Erythroblast (primary cell): ENCODE results near the gene TBCK.

Experiments
- GATA1 ChIP-seq: IDR thresholded peaks from 2 replicates; pipeline ENCODE4 v1.6.1; 2011; ENCODE audit warnings: low read depth, mild to moderate bottlenecking, control low read depth, low read length, moderate library complexity
- POLR2A ChIP-seq: IDR thresholded peaks from 2 replicates; pipeline ENCODE4 v1.6.1; 2011; ENCODE audit warnings: mild to moderate bottlenecking, low read length

DNA sequence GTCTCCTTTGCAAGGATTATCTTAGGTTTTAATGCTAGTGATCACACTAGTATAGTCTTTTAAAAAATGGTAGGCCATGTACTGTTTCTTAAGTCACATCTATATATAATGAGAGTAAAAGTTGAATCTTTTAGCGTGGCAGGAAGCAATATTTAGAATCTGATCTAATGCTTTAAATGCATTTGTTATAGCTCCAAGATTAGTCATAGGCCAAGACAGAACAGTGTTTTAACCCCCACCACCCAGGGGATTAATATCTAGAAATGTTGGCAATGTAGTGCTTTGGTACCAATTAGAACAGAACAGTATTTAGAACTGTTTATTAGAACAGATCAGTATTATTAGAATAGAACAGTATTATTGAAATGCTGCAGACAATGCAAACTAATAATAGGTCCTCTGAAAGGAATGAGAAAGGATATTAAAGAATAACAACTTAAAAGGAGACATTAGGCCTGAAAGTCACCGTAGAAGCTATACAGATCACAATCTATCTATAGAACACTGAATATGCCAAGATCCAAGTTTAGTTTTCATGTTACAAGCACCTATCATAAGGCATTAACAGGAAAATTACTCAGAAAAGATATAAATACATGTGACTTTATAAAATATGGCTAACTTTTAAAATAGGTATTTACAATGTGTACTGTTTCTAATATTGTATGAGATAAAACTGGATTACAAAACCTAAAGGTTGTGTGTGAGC, 274.6 kb downstream of the TBCK start:
- no peak for TF ChIP-seq POLR2A
- no peak for TF ChIP-seq GATA1
